DND-41 (cell line): ENCODE results near the gene LAMA2.

ENCODE experiments used
- EZH2 ChIP-seq: IDR thresholded peaks from 3 replicates; pipeline ENCODE4 v1.6.1; 2012; ENCODE audit warnings: borderline replicate concordance, low read depth, mild to moderate bottlenecking, moderate library complexity, low read length, inconsistent platforms; ENCODE audit not compliant: severe bottlenecking
- TF ChIP-seq, protein P1 (sequence below): IDR thresholded peaks from 2 replicates; pipeline ENCODE4 v1.5.1; 2012; ENCODE audit warnings: borderline replicate concordance, low read length, moderate library complexity, mild to moderate bottlenecking; ENCODE audit not compliant: poor library complexity, severe bottlenecking; ENCODE audit errors: extremely low read depth

- TF ChIP-seq, protein P1, sequence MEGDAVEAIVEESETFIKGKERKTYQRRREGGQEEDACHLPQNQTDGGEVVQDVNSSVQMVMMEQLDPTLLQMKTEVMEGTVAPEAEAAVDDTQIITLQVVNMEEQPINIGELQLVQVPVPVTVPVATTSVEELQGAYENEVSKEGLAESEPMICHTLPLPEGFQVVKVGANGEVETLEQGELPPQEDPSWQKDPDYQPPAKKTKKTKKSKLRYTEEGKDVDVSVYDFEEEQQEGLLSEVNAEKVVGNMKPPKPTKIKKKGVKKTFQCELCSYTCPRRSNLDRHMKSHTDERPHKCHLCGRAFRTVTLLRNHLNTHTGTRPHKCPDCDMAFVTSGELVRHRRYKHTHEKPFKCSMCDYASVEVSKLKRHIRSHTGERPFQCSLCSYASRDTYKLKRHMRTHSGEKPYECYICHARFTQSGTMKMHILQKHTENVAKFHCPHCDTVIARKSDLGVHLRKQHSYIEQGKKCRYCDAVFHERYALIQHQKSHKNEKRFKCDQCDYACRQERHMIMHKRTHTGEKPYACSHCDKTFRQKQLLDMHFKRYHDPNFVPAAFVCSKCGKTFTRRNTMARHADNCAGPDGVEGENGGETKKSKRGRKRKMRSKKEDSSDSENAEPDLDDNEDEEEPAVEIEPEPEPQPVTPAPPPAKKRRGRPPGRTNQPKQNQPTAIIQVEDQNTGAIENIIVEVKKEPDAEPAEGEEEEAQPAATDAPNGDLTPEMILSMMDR, result no peak
- TF ChIP-seq EZH2, result no peak
Observed at GRCh38 chr6:129398764-129399163, 515.8 kb downstream of the LAMA2 start.
